ENCODE results near the gene SMARCB1.
"Not testable (repeated sequence)": the region's sequence is repeated elsewhere in the genome, so short reads cannot be mapped to it uniquely, and the experiment has no call there.

SMARCB1 gene

DNA sequence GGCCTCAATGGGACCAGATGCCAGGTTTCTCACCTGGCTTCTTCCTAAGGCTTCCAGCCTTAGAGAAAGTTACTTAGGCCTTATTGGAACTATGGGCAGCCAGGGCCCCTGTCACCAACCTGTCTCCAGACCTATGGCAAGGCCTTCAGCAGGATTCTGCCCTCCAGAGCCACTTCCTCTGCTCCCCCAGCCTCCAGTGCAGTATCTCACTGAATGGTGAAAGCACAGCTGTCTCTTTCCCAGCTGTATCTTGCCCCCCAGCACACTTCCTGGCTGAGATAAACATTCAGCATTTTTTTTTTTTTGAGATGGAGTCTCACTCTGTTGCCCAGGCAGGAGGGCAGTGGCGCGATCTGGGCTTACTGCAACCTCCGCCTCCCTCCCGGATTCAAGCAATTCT lies 72.4 kb downstream of the SMARCB1 start:
- Histone ChIP-seq H3K4me3 (ENCODE audit: low read length) (no peak overlapping the region; the same call in 1 of the 2 replicates), H3K4me2 (ENCODE audit: low read depth, low read length) (peak overlapping the region; percentile 94; the same call in 1 of the 2 replicates), H3K9ac (ENCODE audit: low read length) (no peak overlapping the region), H3K36me3 (replicated peaks; ENCODE audit: insufficient read depth, low read length) (no peaks in the 10 kb centered on the region), H3K9me3 (replicated peaks; ENCODE audit: insufficient read depth, low read length) (no peaks in the 10 kb centered on the region), H2AFZ (ENCODE audit: low read length) (no peak overlapping the region), H3K4me1 (ENCODE audit: low read length) (peaks cover 6% of the 10 kb centered on the region), H4K20me1 (ENCODE audit: insufficient read depth, low read length) (no peaks in the 10 kb centered on the region), H3K79me2 (ENCODE audit: low read length) (peaks cover 20% of the 10 kb centered on the region), H3K27me3 (replicated peaks; ENCODE audit: insufficient read depth, low read length) (no peaks in the 10 kb centered on the region), H3K9me2 (replicated peaks; ENCODE audit: insufficient read depth, low read length) (no peaks in the 10 kb centered on the region), H3K27ac (ENCODE audit: low read length) (no peak overlapping the region), H3F3A (ENCODE audit: insufficient read depth, low read length) (peaks cover 19% of the 10 kb centered on the region)
- no peak for DNase-seq
- TF ChIP-seq EZH2 (optimal IDR thresholded peaks at IDR 0.05; ENCODE audit: low read depth, low read length) (no peak), EZH2phosphoT487 (IDR thresholded peaks at IDR 0.05; ENCODE audit: low read length) (no peak)
- TF ChIP-seq, protein P1, sequence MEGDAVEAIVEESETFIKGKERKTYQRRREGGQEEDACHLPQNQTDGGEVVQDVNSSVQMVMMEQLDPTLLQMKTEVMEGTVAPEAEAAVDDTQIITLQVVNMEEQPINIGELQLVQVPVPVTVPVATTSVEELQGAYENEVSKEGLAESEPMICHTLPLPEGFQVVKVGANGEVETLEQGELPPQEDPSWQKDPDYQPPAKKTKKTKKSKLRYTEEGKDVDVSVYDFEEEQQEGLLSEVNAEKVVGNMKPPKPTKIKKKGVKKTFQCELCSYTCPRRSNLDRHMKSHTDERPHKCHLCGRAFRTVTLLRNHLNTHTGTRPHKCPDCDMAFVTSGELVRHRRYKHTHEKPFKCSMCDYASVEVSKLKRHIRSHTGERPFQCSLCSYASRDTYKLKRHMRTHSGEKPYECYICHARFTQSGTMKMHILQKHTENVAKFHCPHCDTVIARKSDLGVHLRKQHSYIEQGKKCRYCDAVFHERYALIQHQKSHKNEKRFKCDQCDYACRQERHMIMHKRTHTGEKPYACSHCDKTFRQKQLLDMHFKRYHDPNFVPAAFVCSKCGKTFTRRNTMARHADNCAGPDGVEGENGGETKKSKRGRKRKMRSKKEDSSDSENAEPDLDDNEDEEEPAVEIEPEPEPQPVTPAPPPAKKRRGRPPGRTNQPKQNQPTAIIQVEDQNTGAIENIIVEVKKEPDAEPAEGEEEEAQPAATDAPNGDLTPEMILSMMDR (IDR thresholded peaks at IDR 0.05; ENCODE audit: low read length): no peak

DNA sequence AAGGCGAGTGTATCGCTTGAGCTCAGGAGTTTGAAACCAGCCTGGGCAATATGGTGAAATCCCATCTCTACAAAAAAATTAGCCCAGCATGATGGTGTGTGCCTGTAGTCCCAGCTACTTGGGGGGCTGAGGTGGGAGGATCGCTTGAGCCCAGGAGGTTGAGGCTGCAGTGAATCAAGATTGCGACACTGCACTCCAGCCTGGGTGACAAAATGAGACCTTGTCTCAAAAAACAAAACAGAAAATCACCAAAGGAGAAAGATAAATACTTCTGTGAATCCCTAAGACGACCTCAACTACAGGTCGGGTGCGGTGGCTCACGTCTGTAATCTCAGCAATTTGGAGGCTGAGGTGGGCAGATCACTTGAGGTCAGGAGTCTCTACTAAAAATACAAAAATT lies 73.4 kb downstream of the SMARCB1 start:
- H3K36me3 ChIP-seq (replicated peaks; ENCODE audit: insufficient read depth, low read length); H3K4me2 ChIP-seq (ENCODE audit: low read depth, low read length); H4K20me1 ChIP-seq (ENCODE audit: insufficient read depth, low read length); H2AFZ ChIP-seq (ENCODE audit: low read length); DNase-seq; H3K9me3 ChIP-seq (replicated peaks; ENCODE audit: insufficient read depth, low read length); H3K9me2 ChIP-seq (replicated peaks; ENCODE audit: insufficient read depth, low read length); H3K9ac ChIP-seq (ENCODE audit: low read length); H3K4me1 ChIP-seq (ENCODE audit: low read length); H3K4me3 ChIP-seq (ENCODE audit: low read length); H3K27ac ChIP-seq (ENCODE audit: low read length); H3K27me3 ChIP-seq (replicated peaks; ENCODE audit: insufficient read depth, low read length): not testable (repeated sequence)
- Histone ChIP-seq H3F3A (ENCODE audit: insufficient read depth, low read length) (peaks cover 19% of the 10 kb centered on the region), H3K79me2 (ENCODE audit: low read length) (peaks cover 20% of the 10 kb centered on the region)

DNA sequence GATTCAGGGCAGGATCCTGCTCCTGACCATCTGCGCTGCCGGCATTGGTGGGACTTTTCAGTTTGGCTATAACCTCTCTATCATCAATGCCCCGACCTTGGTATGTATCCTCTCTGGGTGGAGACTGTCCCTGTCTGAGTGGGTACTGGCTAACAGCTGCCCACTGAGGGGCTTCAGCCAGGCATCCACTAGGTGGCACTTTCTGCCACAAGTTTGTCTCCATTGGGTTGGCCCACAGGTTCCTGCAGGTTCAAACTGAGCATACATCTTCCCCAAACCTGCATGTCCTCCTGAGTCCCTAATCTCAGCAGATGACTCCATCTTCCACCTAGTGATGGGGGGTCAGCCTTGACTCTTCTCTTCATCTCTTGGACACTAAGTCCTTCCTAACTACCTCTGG lies 75.3 kb downstream of the SMARCB1 start:
- Histone ChIP-seq H3K9me3 (replicated peaks; ENCODE audit: insufficient read depth, low read length) (no peaks in the 10 kb centered on the region), H3K4me2 (ENCODE audit: low read depth, low read length) (no peak overlapping the region), H3K79me2 (ENCODE audit: low read length) (peaks cover 20% of the 10 kb centered on the region), H3F3A (ENCODE audit: insufficient read depth, low read length) (peaks cover 10% of the 10 kb centered on the region), H3K36me3 (replicated peaks; ENCODE audit: insufficient read depth, low read length) (no peaks in the 10 kb centered on the region), H3K4me1 (ENCODE audit: low read length) (peaks cover 6% of the 10 kb centered on the region), H3K27ac (ENCODE audit: low read length) (no peak overlapping the region), H3K9me2 (replicated peaks; ENCODE audit: insufficient read depth, low read length) (no peaks in the 10 kb centered on the region), H2AFZ (ENCODE audit: low read length) (no peak overlapping the region), H4K20me1 (ENCODE audit: insufficient read depth, low read length) (no peaks in the 10 kb centered on the region), H3K27me3 (replicated peaks; ENCODE audit: insufficient read depth, low read length) (no peaks in the 10 kb centered on the region), H3K4me3 (ENCODE audit: low read length) (no peak overlapping the region), H3K9ac (ENCODE audit: low read length) (no peak overlapping the region)
- TF ChIP-seq EZH2 (optimal IDR thresholded peaks at IDR 0.05; ENCODE audit: low read depth, low read length): no peak
- TF ChIP-seq, protein P1 (IDR thresholded peaks at IDR 0.05; ENCODE audit: low read length): peak; percentile 72
- no peak for TF ChIP-seq EZH2phosphoT487 (IDR thresholded peaks at IDR 0.05; ENCODE audit: low read length)
- peak; percentile 60 for DNase-seq

DNA sequence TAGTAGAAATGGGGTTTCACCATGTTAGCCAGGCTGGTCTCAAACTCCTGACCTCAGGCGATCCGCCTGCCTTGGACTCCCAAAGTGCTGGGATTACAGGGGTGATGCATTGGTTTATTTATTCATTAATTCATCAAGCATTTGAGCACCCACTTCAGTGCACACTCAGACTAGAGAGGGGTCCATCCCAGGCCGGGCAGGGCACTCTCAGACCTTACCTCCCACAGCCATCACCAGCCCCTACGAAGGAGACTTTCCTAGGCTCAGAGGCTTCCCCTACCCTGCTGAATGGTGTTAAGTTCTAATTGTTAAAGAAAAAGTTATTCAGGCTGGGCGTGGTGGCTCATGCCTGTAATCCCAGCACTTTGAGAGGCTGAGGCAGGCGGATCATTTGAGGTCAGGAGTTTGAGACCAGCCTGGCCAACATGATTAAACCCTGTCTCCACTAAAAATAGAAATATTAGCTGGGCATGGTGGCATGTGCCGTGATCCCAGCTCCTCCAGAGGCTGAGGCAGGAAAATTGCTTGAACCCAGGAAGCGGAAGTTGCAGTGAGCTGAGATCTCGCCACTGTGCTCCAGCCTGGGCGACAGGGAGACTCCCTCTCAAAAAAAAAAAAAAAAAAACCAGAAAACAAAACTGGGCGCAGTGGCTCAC lies 77.9 kb downstream of the SMARCB1 start:
- not testable (repeated sequence) for H3K36me3 ChIP-seq (replicated peaks; ENCODE audit: insufficient read depth, low read length); H3K27ac ChIP-seq (ENCODE audit: low read length); H3K4me1 ChIP-seq (ENCODE audit: low read length); DNase-seq; H3K79me2 ChIP-seq (ENCODE audit: low read length); H3K9me3 ChIP-seq (replicated peaks; ENCODE audit: insufficient read depth, low read length); H4K20me1 ChIP-seq (ENCODE audit: insufficient read depth, low read length); H3K4me2 ChIP-seq (ENCODE audit: low read depth, low read length); H2AFZ ChIP-seq (ENCODE audit: low read length); H3K9me2 ChIP-seq (replicated peaks; ENCODE audit: insufficient read depth, low read length); H3K4me3 ChIP-seq (ENCODE audit: low read length); H3F3A ChIP-seq (ENCODE audit: insufficient read depth, low read length); H3K27me3 ChIP-seq (replicated peaks; ENCODE audit: insufficient read depth, low read length); H3K9ac ChIP-seq (ENCODE audit: low read length)
